ENCODE data around the gene NOS1.

The NOS1 gene

GRCh38 chr12:117359029-117359845 is 2.2 kb downstream of the NOS1 start:
- Histone ChIP-seq H3K27ac (ENCODE audit: insufficient read depth in 1 of 2, low read depth in 1 of 2, low read length in 2 of 2, poor library complexity in 1 of 2, severe bottlenecking in 2 of 2) (no peak overlapping the region), H3K4me3 (ENCODE audit: control insufficient read depth in 1 of 7, extremely low read depth in 1 of 7, insufficient read depth in 4 of 7, low read depth in 2 of 7, low read length in 6 of 7) (no peak overlapping the region), H3K36me3 (ENCODE audit: control insufficient read depth in 4 of 4, insufficient read depth in 4 of 4, low read length in 3 of 4) (no peaks in the 10 kb centered on the region), H3K4me1 (ENCODE audit: control extremely low read depth in 1 of 4, control insufficient read depth in 4 of 4, insufficient read depth in 4 of 4, low read length in 3 of 4) (peaks cover 0 to 6% (median 0%) of the 10 kb centered on the region in 4 experiments), H3K27me3 (replicated peaks in 2 of 5; ENCODE audit: control insufficient read depth in 4 of 5, insufficient read depth in 5 of 5, low read length in 4 of 5) (peaks cover 2 to 86% (median 43%) of the 10 kb centered on the region in 5 experiments), H3K9me3 (ENCODE audit: control extremely low read depth in 1 of 5, control insufficient read depth in 4 of 5, insufficient read depth in 2 of 5, low read depth in 1 of 5, low read length in 4 of 5) (no peaks in the 10 kb centered on the region)
- DNase-seq: no peak
- POLR2A ChIA-PET: no interaction called here
- CTCF ChIA-PET: interaction anchor here (1.2 kb wide), 1 partner anchor 478 kb away, joined by 3 read pairs; no protein-coding TSS in a partner anchor
- 10% methylated on average over 27 of the region's 42 CpGs for WGBS (ENCODE audit: insufficient coverage)

- WGBS (ENCODE audit: insufficient coverage): 33% methylated on average over 1 of the region's 1 CpG
These were observed 5.4 kb downstream of the NOS1 start for GRCh38 chr12:117356048-117356447.

GRCh38 chr12:117352883-117353282 is 8.5 kb downstream of the NOS1 start:
- CTCF ChIA-PET: interaction anchor here (1.8 kb wide), 1 partner anchor 14 kb away, joined by 7 read pairs; no protein-coding TSS in a partner anchor
- peaks cover 0 to 30% (median 8%) of the 10 kb centered on the region in 5 experiments for H3K27me3 ChIP-seq (replicated peaks in 2 of 5; ENCODE audit: control insufficient read depth in 4 of 5, insufficient read depth in 5 of 5, low read length in 4 of 5)
- no peak overlapping the region for H3K27ac ChIP-seq (ENCODE audit: insufficient read depth in 1 of 2, low read depth in 1 of 2, low read length in 2 of 2, poor library complexity in 1 of 2, severe bottlenecking in 2 of 2)
- H3K9me3 ChIP-seq (ENCODE audit: control extremely low read depth in 1 of 5, control insufficient read depth in 4 of 5, insufficient read depth in 2 of 5, low read depth in 1 of 5, low read length in 4 of 5): no peaks in the 10 kb centered on the region
- no peak for DNase-seq
- no peaks in the 10 kb centered on the region for H3K4me1 ChIP-seq (ENCODE audit: control extremely low read depth in 1 of 4, control insufficient read depth in 4 of 4, insufficient read depth in 4 of 4, low read length in 3 of 4)
- no peak overlapping the region for H3K4me3 ChIP-seq (ENCODE audit: control insufficient read depth in 1 of 7, extremely low read depth in 1 of 7, insufficient read depth in 4 of 7, low read depth in 2 of 7, low read length in 6 of 7)
- no peaks in the 10 kb centered on the region for H3K36me3 ChIP-seq (ENCODE audit: control insufficient read depth in 4 of 4, insufficient read depth in 4 of 4, low read length in 3 of 4)
- POLR2A ChIA-PET: no interaction called here

More at GRCh38 chr12:117356048-117356447, 5.4 kb downstream of the NOS1 start:
- Histone ChIP-seq H3K4me3 (ENCODE audit: control insufficient read depth in 1 of 7, extremely low read depth in 1 of 7, insufficient read depth in 4 of 7, low read depth in 2 of 7, low read length in 6 of 7) (no peak overlapping the region), H3K36me3 (ENCODE audit: control insufficient read depth in 4 of 4, insufficient read depth in 4 of 4, low read length in 3 of 4) (no peaks in the 10 kb centered on the region), H3K27ac (ENCODE audit: insufficient read depth in 1 of 2, low read depth in 1 of 2, low read length in 2 of 2, poor library complexity in 1 of 2, severe bottlenecking in 2 of 2) (no peak overlapping the region), H3K27me3 (replicated peaks in 2 of 5; ENCODE audit: control insufficient read depth in 4 of 5, insufficient read depth in 5 of 5, low read length in 4 of 5) (peaks cover 2 to 61% (median 30%) of the 10 kb centered on the region in 5 experiments), H3K9me3 (ENCODE audit: control extremely low read depth in 1 of 5, control insufficient read depth in 4 of 5, insufficient read depth in 2 of 5, low read depth in 1 of 5, low read length in 4 of 5) (no peaks in the 10 kb centered on the region), H3K4me1 (ENCODE audit: control extremely low read depth in 1 of 4, control insufficient read depth in 4 of 4, insufficient read depth in 4 of 4, low read length in 3 of 4) (peaks cover 0 to 6% (median 0%) of the 10 kb centered on the region in 4 experiments)
- no peak for DNase-seq
- POLR2A ChIA-PET: no interaction called here
- CTCF ChIA-PET: no interaction called here

- DNase-seq: no peak
- peaks cover 0 to 24% (median 8%) of the 10 kb centered on the region in 5 experiments for H3K27me3 ChIP-seq (replicated peaks in 2 of 5; ENCODE audit: control insufficient read depth in 4 of 5, insufficient read depth in 5 of 5, low read length in 4 of 5)
- H3K4me1 ChIP-seq (ENCODE audit: control extremely low read depth in 1 of 4, control insufficient read depth in 4 of 4, insufficient read depth in 4 of 4, low read length in 3 of 4): no peaks in the 10 kb centered on the region
- H3K9me3 ChIP-seq (ENCODE audit: control extremely low read depth in 1 of 5, control insufficient read depth in 4 of 5, insufficient read depth in 2 of 5, low read depth in 1 of 5, low read length in 4 of 5): no peaks in the 10 kb centered on the region
- no peak overlapping the region for H3K27ac ChIP-seq (ENCODE audit: insufficient read depth in 1 of 2, low read depth in 1 of 2, low read length in 2 of 2, poor library complexity in 1 of 2, severe bottlenecking in 2 of 2)
- no peak overlapping the region for H3K4me3 ChIP-seq (ENCODE audit: control insufficient read depth in 1 of 7, extremely low read depth in 1 of 7, insufficient read depth in 4 of 7, low read depth in 2 of 7, low read length in 6 of 7)
- ChIA-PET POLR2A (no interaction called here), CTCF (interaction anchor here (1.8 kb wide), 1 partner anchor 15 kb away, joined by 7 read pairs; no protein-coding TSS in a partner anchor)
- no peaks in the 10 kb centered on the region for H3K36me3 ChIP-seq (ENCODE audit: control insufficient read depth in 4 of 4, insufficient read depth in 4 of 4, low read length in 3 of 4)
- WGBS (ENCODE audit: insufficient coverage): 85% methylated on average over 9 of the region's 9 CpGs
These were observed 9.2 kb downstream of the NOS1 start for GRCh38 chr12:117352206-117352605.

GRCh38 chr12:117350140-117350539 is 11.3 kb downstream of the NOS1 start:
- DNase-seq: no peak
- Histone ChIP-seq H3K4me3 (ENCODE audit: control insufficient read depth in 1 of 7, extremely low read depth in 1 of 7, insufficient read depth in 4 of 7, low read depth in 2 of 7, low read length in 6 of 7) (no peak overlapping the region), H3K27ac (ENCODE audit: insufficient read depth in 1 of 2, low read depth in 1 of 2, low read length in 2 of 2, poor library complexity in 1 of 2, severe bottlenecking in 2 of 2) (no peak overlapping the region), H3K27me3 (replicated peaks in 2 of 5; ENCODE audit: control insufficient read depth in 4 of 5, insufficient read depth in 5 of 5, low read length in 4 of 5) (peaks cover 0 to 8% (median 4%) of the 10 kb centered on the region in 5 experiments), H3K36me3 (ENCODE audit: control insufficient read depth in 4 of 4, insufficient read depth in 4 of 4, low read length in 3 of 4) (no peaks in the 10 kb centered on the region), H3K4me1 (ENCODE audit: control extremely low read depth in 1 of 4, control insufficient read depth in 4 of 4, insufficient read depth in 4 of 4, low read length in 3 of 4) (no peaks in the 10 kb centered on the region), H3K9me3 (ENCODE audit: control extremely low read depth in 1 of 5, control insufficient read depth in 4 of 5, insufficient read depth in 2 of 5, low read depth in 1 of 5, low read length in 4 of 5) (no peaks in the 10 kb centered on the region)
- POLR2A ChIA-PET: no interaction called here
- 95% methylated on average over 4 of the region's 4 CpGs for WGBS (ENCODE audit: insufficient coverage)
- CTCF ChIA-PET: no interaction called here

- no peak overlapping the region for H3K4me3 ChIP-seq (ENCODE audit: control insufficient read depth in 1 of 7, extremely low read depth in 1 of 7, insufficient read depth in 4 of 7, low read depth in 2 of 7, low read length in 6 of 7)
- WGBS (ENCODE audit: insufficient coverage): 61% methylated on average over 4 of the region's 4 CpGs
- POLR2A ChIA-PET: no interaction called here
- no peaks in the 10 kb centered on the region for H3K4me1 ChIP-seq (ENCODE audit: control extremely low read depth in 1 of 4, control insufficient read depth in 4 of 4, insufficient read depth in 4 of 4, low read length in 3 of 4)
- CTCF ChIA-PET: no interaction called here
- no peaks in the 10 kb centered on the region for H3K36me3 ChIP-seq (ENCODE audit: control insufficient read depth in 4 of 4, insufficient read depth in 4 of 4, low read length in 3 of 4)
- no peak overlapping the region for H3K27ac ChIP-seq (ENCODE audit: insufficient read depth in 1 of 2, low read depth in 1 of 2, low read length in 2 of 2, poor library complexity in 1 of 2, severe bottlenecking in 2 of 2)
- peaks cover 0 to 3% (median 0%) of the 10 kb centered on the region in 5 experiments for H3K9me3 ChIP-seq (ENCODE audit: control extremely low read depth in 1 of 5, control insufficient read depth in 4 of 5, insufficient read depth in 2 of 5, low read depth in 1 of 5, low read length in 4 of 5)
- peaks cover 0 to 7% (median 0%) of the 10 kb centered on the region in 5 experiments for H3K27me3 ChIP-seq (replicated peaks in 2 of 5; ENCODE audit: control insufficient read depth in 4 of 5, insufficient read depth in 5 of 5, low read length in 4 of 5)
- DNase-seq: no peak
These were observed 13.8 kb downstream of the NOS1 start for GRCh38 chr12:117347588-117347987.

GRCh38 chr12:117344716-117345115 is 16.7 kb downstream of the NOS1 start:
- Histone ChIP-seq H3K4me3 (ENCODE audit: control insufficient read depth in 1 of 7, extremely low read depth in 1 of 7, insufficient read depth in 4 of 7, low read depth in 2 of 7, low read length in 6 of 7) (no peak overlapping the region), H3K36me3 (ENCODE audit: control insufficient read depth in 4 of 4, insufficient read depth in 4 of 4, low read length in 3 of 4) (no peaks in the 10 kb centered on the region), H3K27me3 (replicated peaks in 2 of 5; ENCODE audit: control insufficient read depth in 4 of 5, insufficient read depth in 5 of 5, low read length in 4 of 5) (peaks cover 0 to 2% (median 0%) of the 10 kb centered on the region in 5 experiments), H3K9me3 (ENCODE audit: control extremely low read depth in 1 of 5, control insufficient read depth in 4 of 5, insufficient read depth in 2 of 5, low read depth in 1 of 5, low read length in 4 of 5) (peaks cover 0 to 3% (median 0%) of the 10 kb centered on the region in 5 experiments), H3K4me1 (ENCODE audit: control extremely low read depth in 1 of 4, control insufficient read depth in 4 of 4, insufficient read depth in 4 of 4, low read length in 3 of 4) (no peaks in the 10 kb centered on the region), H3K27ac (ENCODE audit: insufficient read depth in 1 of 2, low read depth in 1 of 2, low read length in 2 of 2, poor library complexity in 1 of 2, severe bottlenecking in 2 of 2) (no peak overlapping the region)
- POLR2A ChIA-PET: no interaction called here
- no CpG with 5 or more reads among the region's 5 CpGs for WGBS (ENCODE audit: insufficient coverage)
- CTCF ChIA-PET: no interaction called here
- no peak for DNase-seq

All from common myeloid progenitor, CD34-positive (primary cell).